GM21367 (cell line): Measurements from ENCODE around the gene C18orf63.
"Not testable (repeated sequence)": the region's sequence is repeated elsewhere in the genome, so short reads cannot be mapped to it uniquely, and the experiment has no call there.

Experiments
- ATAC-seq: cut with Tn5 transposase; IDR thresholded peaks from one replicate; pipeline ENCODE4 v1.9.1; 2021; ENCODE audit not compliant: unreplicated experiment

The C18orf63 gene

DNA sequence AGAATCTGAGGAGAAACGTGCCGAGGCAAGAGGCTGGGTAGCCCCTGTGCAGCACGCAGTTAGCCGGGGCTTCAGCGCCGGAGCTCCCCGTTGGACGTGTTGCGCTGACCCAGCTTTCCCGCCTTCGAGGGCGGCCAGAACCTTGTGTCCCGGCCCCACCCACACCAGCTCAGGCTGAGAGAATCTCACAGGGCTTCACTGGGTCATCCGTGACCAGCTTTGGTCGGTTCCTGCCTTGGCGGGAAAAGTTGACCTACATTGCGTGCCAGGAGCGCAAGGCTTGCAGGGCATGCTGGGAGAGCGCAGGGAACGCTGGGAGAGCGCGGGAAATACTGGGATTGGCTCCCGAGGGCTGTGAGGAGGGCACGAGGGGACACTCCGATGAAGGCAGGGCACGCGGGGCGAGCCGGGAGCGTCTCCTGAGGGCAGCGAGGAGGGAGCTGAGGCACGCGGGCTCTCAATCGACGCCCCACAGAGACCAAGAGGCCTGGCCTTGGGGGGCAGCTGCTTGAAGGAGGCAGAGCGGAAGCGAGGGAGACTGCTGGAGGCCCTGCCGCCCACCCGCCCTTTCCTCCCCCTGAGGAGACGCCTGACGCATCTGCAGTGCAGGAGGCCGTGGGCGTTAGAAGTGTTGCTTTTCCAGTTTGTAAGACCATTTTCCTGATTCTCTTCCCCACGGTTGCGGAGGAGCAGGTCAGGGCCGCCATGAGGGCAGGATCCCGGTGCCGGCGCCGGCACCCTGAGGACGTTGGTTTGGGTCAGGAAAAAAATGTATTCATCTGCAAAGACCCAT is at the start of gene C18orf63:
Gene C18orf63 (plus strand): TSS at position 376 of the 793 bp plus-strand sequence. CDS start 2,027 bp downstream, outside the sequence.
- ATAC-seq, result no peak

DNA sequence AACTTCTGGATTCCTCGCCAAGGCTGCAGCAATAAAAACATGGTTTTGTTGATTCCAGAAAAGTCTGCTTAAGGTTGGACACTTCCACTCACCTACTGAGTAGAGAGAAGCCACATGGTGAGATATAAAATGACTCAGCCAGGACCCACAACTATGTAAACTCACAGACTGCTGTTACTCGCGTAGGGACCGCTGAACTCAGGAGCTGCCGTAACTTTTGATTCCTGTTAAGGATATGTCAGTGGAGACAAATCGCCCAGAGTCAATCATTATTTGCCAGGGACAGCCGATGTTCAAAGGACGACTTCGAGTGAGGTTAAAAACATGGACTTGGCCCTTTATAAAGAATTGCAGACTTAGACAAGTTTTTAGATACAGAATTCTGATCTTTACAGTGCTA is 49.5 kb upstream of the C18orf63 start:
- no peak for ATAC-seq

DNA sequence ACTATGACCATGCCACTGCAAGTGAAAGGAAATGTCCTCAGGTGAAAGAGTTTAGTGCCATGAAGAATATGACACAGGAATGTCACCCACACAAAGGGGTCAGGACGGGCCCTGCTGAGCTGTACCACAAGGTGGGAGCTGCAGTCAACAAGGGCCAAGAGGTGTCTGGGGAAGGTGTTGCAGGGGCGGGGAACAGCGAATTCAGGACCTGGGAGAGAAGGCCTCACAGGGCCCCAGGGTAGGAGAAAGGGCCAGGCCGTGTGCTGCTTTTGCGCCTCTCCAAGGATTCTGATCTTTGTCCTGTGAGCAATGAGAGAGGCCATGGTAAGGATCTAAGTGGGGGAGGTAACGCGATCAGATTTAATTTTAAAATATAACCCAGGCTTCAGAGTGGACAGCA is 47.5 kb upstream of the C18orf63 start:
- ATAC-seq, result no peak

DNA sequence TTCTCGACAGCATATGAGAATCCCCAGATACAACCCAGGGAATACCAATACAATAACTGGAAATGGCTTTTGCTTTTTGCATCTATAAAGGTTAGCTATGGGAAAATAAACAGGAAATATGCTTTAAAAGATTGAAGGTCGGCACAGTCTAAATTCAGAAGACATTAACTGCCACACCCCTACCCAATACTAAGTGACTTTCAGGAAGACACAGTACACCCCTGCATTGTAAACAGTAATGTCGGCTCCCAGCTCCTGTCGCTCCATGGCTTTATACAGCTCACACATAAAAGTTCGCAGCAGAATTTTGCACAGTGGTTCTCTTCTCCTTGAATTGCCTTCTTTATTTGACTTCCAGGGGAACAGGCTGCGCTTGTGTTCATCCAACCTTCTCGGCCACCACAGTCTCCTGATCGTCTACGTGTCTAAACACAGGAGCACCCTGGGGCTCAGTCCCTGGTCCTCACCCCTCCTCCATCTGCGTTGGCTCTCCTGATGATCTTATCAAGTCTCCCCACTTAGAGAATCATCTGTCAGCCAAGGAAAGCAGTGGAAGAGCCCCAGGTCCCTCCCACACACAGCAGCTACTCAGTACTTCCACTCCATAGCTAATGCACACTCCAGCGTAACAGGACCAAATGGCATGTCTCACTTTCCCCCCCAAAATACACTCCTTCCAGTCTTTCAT is 46.6 kb upstream of the C18orf63 start:
- no peak for ATAC-seq

DNA sequence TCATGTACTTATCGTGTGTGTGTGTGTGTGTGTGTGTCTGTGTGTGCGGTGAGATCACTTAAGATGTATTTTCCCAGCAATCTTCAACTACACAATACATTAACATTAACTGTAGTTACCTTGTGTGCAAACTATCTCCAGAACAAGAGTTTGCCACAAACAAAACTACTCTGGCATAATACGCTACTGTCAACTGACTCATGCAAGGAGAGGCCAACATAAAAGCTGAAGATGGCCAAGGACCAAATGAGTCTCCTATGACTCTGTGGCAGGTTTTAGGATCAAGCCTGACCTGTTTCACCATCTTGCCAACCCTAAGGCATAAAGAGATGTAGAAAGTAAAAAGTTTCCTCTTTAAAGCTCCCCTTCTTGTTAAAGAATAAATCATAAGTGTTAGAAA is 44.0 kb upstream of the C18orf63 start:
- ATAC-seq, result no peak

DNA sequence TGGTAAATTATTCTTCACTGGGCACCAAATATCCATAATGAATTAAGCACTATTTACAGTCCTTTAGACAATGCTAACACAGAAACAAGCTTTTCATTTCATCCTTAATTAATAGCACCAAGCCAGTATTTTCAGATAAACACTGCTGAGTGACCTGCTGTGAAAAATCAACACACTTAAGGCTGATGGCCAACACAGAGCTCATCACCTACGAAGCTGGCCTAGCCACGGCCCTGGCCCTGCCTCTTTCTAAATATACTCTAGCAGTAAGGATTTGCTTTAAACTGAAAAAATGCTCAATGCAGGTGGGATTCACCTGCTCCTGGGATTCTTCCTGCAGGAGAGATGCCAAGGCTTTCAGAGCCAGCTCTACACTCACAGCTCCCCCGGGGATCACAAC is 42.2 kb upstream of the C18orf63 start:
- ATAC-seq, result no peak

DNA sequence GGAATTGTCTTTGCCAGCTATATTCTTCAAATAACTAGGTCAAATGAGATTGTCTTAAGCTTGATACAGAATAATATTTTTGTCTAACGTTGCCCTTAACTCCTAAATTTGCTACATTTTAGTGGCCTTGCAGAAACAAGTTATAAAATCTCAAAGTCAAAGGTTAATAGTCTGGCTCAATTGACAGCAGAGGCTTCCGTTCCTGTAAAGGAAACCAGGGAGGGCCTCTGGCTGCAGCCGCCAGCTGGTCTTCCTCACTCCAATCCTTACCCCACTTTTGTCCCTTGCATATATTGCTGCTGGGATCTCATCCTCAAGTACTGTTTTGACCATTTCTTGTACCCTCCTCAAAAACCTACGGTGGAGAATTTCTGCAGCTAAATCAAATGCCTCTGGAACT is 40.9 kb upstream of the C18orf63 start:
- no peak for ATAC-seq

DNA sequence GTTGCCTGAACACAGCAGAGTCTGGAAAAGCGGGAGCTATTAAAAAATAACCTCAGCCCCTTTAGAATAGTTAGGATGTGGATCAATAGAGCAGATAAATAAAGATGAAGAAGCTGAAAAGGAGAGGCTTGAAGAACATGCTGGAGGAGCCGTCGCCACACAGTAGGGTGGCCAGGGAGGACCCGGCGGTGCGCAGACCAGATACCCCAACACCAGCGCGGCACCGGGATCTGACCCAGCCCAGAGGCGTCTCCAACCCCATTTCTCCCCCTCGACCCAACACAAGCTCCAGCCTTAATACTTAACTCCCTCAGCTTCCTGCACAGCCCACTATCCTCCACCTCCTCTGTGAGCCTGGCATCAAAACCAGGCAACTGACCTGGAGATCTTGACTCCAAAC is 39.9 kb upstream of the C18orf63 start:
- no peak for ATAC-seq

DNA sequence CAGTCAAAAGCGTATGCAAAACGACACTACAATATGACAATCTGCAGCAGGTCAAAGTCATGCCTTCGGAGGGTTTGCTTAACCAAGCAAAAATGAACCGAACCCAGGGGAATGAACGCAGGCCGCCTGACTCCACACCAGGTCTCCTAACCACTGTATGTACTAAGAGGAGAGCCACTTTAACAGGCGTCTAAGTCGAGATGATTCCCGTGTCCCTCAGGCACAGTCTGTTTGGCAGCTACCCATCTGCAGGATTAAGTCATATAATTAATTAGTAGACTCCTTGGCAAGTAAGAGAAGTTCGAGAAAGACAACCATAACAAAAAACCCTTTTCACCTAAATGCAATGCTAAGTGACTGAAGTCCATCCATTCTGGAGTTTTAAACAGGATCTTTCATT is 39.0 kb upstream of the C18orf63 start:
- no peak for ATAC-seq

DNA sequence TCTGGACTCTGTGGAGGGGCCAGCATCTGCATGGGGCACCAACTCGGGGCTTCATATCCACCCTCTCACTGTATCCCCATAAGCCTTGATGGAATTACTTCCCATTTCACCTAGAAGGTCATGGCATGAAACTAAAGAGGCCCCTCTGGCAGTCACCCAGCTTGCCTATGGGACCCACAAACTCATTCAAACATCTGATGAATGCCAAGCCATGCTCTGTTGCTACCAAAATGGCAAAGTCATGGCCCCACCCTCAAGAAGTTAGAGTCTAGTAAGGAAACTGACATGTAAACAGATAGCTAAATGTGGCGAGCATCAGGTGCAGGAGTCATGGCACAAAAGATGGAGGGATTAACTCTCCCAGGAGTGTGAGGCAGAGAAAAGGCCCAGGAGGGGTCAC is 38.3 kb upstream of the C18orf63 start:
- ATAC-seq, result no peak

DNA sequence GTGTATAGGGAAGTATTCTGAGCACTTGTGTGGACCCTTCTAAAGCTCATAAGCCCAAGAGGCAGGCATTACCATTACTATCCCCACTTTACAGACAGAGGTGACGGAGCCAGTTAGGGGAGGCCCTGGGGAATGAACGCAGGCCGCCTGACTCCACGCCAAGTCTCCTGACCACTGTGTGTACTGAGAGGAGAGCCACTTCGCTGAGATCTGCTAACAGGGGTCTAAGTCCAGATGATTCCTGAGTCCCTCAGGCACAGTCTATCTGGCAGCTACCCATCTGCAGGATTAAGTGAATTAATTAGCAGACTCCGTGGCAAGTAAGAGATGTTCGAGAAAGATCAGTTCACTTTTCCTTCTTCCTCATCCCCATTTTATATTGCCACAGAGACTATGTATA is 37.6 kb upstream of the C18orf63 start:
- no peak for ATAC-seq

DNA sequence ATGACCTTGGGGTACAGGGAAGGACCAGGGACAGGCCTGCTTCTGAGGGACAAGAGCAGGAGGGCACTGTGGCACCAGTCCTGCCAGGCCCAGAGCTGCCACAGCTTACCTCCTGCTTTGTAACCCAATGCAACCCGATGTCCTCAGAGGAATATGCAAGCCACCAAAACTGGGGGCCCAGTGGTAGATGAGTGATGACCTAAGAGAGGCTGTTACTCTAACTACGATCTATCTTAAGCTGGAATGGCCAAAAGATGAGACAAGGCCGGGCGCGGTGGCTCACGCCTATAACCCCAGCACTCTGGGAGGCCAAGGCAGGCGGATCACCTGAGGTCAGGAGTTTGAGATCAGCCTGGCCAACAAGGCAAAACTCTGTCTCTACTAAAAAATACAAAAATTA is 36.7 kb upstream of the C18orf63 start:
- ATAC-seq, result no peak

DNA sequence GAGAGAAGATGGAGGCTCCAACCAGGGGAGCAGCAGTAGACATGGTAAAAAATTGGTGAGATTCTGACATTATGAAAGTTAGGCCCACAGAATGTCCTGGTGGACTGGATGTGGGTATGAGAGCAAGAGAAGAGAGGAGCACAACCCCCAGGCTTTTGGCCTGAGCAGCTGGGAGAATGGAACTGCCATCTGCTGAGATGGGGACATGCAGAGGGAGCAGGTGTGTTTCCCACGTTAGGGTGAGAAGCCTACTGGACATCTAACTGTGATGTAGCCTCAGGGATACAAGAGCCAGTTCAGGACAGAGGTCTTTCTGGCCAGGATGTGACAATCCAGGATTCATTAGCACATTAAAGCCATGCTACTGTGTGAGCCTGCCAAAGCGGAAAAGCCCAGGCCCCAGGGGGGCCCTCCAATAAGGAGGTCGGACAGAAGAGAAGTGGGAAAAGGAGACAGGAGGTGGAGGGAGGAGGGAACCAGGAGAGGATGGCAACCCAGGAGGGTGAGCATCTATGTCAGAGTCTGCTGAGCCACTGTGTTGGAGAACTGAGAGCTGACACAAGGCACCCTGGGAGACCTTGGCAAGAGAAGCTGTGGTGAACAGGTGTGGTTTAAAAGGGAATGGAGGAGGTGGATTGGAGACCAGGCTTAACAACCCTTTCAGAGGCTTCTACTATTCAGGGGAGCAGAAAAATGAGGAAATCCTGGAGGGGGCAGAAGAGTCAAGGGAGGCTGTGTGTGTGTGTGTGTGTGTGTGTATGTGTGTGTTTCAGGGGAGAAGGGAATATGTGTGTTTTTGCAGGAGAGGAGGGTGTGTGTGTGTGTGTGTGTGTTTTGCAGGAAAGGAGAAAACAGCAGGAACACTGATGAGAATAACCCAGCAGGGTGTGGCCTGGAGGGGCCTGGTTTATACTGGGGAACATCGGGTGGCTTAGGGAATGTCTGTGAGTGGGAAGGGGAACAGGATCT is 34.3 kb upstream of the C18orf63 start:
- no peak for ATAC-seq

DNA sequence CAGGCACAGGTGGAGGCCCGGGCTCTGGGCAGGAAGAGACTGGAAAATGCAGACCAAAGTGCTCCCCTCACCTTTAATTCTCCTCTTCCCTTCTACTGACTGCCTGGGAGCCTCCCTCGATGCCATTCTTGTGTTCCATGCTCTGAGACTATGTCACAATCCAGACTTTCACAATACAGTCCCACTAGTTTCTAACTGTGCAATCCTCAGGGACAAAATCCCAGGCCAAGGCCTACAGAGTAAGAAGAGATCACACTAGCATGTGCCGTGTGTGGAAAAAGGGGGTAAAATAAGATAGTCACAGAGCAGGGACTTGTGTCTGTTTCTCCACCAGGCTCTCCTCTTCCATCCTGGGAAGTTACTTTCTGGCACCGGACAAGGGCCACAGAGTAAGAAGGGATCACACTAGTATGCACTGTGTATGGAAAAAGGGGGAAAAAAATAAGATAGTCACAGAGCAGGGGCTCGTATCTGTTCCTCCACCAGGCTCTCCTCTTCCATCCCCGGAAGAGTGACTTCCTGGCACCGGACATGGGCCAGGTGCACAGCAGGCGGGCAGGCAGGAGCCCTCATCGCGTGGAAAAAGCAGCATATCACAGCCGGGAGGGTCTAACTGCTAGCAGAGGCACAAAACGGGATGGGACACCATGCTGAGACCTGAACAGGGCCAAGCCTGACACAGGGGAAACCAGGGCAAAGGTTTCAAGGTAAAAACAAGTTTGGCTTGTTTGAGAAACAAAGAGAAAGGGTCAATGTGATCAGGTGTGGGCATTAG is 33.5 kb upstream of the C18orf63 start:
- no peak for ATAC-seq

DNA sequence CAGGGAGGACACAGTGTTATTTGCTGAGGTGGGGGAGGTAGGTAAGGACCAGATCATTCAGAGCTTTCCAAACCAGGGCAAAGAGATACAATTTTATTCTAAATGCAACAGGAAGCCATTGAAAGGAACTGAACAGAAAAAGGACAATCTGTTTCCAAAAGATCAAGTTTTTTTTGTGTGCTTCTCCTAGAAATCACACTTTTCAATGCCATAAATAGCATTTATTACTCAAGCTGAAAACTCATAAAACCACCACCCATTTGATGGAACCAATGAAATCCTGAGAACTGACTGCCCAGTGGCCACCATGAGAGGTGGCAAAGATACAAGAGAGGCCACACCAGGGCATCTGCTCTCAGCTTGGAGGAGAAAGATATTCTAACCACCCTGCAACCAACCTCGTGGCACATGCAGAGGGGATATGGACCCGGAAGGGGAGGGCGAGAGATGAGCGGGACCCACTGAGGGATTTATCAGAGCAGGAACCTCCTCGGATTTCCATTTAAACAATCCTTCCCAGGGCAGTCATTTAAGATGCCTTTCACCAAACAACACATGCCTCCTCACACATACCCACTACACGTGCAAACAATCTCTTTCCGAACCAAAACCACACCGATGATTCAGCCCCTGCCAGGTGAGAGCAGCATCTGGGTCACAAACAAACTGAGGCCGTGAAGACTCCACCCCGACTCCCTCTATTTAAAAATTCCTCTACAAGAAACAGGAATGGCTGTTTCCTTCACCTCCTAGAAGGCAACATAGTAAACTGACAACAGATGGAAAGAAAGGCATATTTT is 32.7 kb upstream of the C18orf63 start:
- no peak for ATAC-seq

DNA sequence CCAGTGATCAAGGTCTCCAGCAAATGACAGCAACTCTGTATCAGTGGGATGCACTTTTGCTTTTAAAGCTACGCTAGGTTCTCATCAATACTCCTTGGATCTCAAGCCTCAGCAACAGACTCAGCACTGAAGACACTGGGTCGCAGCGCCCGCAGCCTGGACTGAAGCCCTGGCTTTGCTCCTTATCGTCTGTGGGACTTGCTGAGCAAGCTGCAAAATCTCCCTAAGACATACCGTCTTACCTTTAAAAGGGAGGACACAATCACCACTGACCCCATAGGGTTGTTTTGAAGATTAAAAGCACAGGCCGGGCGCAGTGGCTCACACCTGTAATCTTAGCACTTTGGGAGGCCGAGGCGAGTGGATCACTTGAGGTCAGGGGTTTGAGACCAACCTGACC is 32.0 kb upstream of the C18orf63 start:
- no peak for ATAC-seq

DNA sequence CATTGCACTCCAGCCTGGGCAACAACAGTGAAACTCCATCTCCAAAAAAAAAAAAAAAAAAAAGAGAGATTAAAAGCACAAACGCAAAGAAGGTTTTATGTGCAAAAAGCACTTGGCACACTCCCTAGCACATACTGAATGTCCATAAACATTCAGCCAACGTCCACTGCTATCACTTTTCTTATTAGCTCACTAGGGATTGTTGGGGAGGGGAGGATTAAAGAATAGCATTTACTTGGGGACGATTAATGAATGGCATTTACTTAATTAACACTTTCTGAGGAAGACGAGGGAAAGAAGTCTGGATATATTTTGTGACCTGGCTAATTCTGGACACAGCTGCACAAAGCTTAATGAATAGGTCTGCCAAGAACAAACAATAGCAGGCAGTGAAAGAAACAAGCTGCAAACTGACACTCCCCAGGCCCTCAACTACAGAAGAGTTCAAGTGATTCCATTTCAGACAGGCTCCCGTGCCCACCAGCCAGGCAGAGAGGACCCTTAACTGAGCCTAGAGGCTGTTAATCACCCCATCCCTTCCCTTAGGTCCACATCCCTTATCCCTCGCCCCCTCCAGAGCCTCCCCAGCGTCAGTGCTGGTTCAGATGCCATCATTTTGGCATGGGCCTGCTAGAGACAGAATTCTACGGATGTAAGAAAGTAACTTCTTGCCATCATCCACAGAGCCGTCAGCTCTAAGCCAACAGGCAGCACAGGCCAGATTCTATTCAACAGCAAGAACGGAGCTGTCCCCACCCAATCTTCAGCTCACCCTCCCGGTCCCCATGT is 31.3 kb upstream of the C18orf63 start:
- ATAC-seq, result no peak

DNA sequence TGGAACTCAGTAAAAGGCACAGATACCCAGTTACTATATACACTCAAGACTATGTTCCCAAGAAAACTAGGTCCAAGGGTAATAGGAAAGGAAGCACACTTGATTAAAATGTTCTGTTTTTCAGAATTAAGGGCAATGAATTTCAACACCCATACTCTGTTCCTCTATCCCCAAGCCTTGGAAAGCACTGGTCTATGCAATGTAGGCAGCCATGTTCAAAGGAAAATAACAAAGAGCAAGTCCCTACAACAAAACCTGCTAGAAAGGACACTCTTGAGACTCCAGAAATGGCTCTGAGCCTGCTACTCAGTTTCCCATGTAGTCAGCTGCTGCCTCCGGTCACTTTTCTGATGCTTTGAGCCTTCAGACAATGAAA is 30.7 kb upstream of the C18orf63 start:
- ATAC-seq, result no peak

DNA sequence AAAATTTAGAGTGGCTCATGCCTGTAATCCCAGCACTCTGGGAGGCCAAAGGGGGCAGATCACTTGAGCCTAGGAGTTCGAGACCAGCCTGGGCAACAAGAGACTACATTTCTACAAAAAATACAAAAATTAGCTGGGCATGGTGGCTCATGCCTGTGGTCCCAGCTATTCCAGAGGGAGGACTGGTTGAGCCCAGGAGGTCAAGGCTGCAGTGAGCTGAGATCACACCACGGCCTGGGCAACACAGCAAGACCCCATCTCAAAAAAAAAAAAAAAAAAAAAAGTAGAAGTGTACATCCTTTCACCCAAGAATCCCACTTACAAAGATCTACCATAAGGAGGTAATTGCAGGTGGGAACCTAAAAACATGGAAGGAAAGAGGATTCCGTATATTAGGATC is 30.1 kb upstream of the C18orf63 start:
- ATAC-seq, result not testable (repeated sequence)
